ENCODE measurements around the gene RHEBL1. TPM values are rescaled to one million over a fixed set of nuclear protein-coding genes. Genes with fewer than 3 reads are reported as not detected.

Gene RHEBL1, protein sequence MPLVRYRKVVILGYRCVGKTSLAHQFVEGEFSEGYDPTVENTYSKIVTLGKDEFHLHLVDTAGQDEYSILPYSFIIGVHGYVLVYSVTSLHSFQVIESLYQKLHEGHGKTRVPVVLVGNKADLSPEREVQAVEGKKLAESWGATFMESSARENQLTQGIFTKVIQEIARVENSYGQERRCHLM
- total RNA-seq = 1.3 and 3.1 TPM in 2 replicates

DNA sequence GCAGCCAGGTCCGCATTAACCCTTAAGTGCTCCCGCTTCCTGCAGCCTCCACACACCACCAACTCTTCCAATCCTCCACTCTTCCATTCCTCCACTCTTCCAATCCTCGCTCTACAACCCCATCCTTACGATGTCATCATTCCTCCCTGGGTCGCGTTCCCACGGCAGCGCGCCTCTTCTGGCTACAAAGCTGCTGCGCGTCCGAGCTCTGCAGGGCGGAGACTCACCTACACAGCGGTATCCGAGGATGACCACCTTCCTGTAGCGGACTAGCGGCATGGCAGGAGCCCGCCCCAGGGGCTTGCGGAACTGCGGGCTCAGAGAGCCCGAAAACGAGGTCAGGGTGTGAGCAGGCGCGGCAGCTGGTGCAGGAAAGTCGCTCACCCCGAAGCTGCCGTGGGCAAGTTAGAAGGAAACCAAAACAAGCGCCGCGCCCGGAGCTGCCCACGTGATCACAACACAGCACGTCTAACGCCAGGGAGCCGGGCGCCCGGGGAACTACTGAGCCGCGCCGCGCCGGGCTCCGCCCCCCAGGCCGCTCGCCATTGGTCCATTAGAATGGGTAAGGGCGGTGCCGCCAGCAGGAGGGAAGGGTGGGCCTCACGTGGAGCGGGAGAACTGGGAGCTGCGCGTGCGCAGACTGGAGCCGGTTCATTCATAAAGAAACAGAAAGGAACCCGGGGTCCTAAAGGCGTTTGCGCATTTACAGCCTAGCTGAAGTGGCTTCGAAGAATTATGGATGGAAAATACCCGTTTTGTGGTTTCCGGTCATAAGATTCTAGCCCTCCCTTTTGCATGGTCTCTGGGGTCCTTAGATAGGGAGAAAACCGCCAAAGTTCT, at the start of gene RHEBL1:
Gene RHEBL1, minus strand, starts transcription at position 473 of the 840 bp plus-strand sequence. Its CDS starts 194 bp downstream, at position 279.

DNA sequence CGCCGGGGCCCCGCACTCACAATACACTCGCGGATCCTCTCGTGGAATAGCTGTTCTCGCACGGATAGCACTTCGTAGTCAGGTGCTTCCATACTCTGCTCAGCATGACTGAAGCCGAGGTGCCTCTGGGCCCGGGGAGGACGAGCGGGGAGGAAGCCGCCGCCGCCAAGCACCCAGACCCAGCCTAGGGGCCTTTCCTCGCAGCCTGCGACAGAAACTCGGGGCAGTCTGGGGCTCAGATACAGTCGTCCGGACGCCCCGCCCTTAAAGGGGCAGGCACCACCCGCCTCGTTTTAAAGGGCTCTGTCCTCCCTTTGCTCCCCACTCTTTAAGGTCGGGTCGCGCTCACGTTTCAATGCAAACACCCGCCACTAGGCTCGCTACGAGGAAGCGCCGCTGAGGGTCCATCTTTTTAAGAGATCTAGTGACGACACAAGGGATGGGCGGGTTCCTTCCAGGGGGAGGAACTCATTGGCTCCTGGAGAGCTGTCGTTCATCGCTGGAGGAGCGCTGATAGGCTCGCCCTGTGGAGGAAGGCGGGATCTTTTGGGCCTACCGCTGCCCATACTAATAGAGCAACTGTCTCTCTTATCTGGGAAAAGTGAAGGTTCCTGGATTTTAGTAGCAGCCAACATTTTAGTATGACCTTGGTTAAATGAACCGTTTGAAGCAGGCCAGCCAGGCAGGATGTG, 40.8 kb upstream of the RHEBL1 start, which contains the start of gene LMBR1L:
Gene LMBR1L, minus strand, starts transcription at position 384 of the 692 bp plus-strand sequence. Its CDS starts 292 bp downstream, at position 92.

DNA sequence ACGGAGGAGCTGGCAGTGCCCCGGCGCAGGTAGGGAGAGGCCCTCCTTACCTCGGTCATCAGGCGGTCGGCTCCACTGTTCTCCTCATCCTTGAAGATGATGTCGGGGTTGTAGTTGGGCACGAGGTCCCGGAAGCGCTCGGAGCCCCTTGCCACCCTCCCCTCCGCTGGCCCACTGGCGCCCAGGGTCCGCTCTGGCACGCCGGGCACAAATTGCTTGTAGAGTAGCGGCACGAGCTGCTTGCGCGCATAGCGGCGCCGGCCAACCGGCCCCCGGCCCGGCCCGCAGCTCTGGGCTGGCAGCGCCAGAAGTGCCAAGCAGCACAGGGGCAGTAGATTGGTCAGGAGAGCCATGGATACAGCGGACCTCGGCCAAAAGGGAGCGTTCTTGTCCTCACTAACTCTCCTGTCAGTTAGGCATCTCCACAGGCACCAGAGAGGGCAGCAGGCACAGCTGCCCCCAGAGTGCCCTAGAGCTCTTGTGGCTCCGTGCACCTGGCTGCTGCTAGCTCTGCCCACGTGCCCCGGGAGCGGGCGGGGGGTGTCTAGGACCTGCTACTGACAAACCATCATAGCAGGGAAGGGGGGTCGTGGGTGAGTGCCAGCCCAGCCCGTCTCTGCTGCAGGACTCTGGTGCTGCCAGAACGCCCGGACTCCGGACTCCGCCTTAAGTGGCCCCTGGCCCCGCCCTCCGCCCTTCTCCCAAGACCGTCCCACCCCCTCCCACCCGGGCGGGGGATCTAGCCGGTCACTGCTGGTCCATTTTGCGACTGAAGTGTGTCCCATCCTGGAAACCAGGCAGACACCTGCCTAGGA, 24.6 kb upstream of the RHEBL1 start, which contains the start of gene DHH:
Gene DHH, minus strand, starts transcription at position 642 of the 815 bp plus-strand sequence. Its CDS starts 289 bp downstream, at position 353.

DNA sequence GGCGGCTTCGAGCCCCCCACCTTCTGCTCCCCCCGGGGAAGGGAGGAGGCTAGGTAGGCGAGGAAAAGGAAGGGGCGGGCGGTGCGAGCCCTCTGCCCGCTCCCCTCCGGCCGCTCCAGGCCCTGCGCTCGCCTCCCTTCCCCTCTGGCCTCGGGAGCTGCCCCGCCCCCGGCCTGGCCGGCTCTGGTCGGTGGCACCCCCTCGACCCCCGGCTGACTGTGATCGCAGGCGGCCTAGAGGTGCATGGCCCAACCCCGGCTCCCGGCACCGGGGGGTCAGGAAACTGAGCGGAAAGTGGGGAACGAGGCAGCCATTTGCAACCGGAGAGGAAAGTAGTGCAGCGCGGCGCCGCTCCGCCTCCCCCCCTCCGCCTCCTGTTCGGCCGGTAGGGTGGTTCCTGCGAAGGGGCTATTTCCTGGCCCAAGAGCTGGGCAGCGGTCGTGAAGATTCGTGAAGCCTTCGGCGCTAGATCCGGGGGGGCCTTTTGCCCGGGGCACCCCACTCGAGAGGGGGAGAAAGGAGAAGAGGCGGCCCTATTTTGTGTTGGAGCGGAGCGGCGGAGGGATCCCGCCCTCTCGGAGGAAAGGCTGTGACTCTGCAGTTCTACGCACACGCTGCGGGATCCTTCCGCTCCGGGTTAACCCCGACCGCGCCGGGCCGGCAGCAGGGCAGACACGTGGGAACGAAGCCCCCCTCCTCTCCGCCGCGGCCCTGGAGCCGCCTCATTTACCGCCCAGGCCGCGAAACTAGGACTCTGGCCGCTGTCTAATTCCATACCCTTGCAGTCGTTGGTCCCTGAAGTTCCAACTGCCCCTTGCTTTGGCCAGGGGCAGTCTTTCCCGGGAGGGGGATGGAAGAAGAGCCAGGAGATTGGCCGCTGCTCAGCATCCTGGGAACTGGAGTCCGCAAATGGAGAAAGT, 9.3 kb downstream of the RHEBL1 start, which contains the start of gene KMT2D:
Gene KMT2D, minus strand, starts transcription at position 558 of the 920 bp plus-strand sequence. CDS start 5,470 bp downstream, outside the sequence.

DNA sequence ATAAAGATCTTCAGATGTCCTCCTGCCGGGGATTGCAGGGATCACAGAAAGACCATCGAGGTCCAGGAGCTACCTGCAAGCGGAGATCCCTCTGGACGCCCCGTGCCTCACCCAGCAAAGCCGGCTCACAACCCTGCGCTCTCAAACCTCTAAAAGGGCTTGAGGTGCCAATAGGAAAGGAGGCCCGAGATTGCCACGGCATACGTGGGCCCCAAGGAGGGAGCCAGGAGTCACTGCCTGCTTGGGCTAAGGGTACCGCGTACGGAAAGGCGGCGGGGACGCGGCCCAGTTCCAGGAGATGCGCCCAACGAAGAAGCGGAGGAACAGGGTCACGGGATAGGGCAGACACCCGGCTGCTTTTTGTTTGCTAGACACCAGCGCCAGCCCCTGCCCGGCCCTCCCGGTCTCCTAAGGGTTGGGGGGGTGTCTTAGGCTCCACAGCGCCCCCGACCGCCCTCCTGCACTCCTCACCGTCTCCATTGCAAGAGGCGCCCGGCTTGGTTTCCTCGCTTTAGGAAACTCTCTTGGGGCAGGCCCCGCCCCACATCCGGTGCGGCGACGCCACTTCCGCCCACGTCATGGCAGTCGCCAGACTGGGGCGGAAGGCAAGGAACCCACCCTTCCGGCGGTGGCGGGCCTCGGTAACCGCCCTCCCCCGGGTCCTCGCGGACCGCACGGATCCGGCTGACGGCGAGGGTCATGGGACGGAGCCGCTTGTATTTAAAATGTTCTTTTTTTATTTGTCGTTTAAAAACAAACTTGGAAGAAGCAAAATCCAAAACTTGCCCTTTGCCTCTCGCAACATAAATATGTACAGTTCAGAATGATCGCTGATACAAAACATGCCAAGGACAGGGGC, 51.3 kb downstream of the RHEBL1 start, which contains the start of gene PRKAG1:
Gene PRKAG1, minus strand, starts transcription at position 516 of the 859 bp plus-strand sequence. Its CDS starts 36 bp downstream, at position 480.

Other genes with a start within 250 kb of the RHEBL1 start
- 33.5 and 49.9 TPM in 2 replicates for gene DDX23, start 217.8 kb downstream of the RHEBL1 start, total RNA-seq
- 0.33 TPM in 1 of 2 replicates, not detected in the other for gene RND1, start 204.1 kb downstream of the RHEBL1 start, total RNA-seq
- 30.7 and 51.3 TPM in 2 replicates for gene FKBP11, start 144.5 kb downstream of the RHEBL1 start, total RNA-seq
- gene ARF3, start 112.5 kb downstream of the RHEBL1 start, total RNA-seq = 65.7 and 70.6 TPM in 2 replicates
- not detected in 2 replicates for gene WNT10B, start 98.2 kb downstream of the RHEBL1 start, total RNA-seq
- gene WNT1, start 91.7 kb downstream of the RHEBL1 start, total RNA-seq = not detected in 2 replicates
- 0.16 TPM in 1 of 2 replicates, not detected in the other for gene DDN, start 70.6 kb downstream of the RHEBL1 start, total RNA-seq
- 48.6 and 49.3 TPM in 2 replicates for gene PRKAG1, start 51.2 kb downstream of the RHEBL1 start, total RNA-seq
- gene KMT2D, start 9.2 kb downstream of the RHEBL1 start, total RNA-seq = 23.3 and 38.3 TPM in 2 replicates
- 0.13 TPM in 1 of 2 replicates, not detected in the other for gene DHH, start 24.8 kb upstream of the RHEBL1 start, total RNA-seq
- gene LMBR1L, start 40.9 kb upstream of the RHEBL1 start, total RNA-seq = 20.2 and 48.8 TPM in 2 replicates
- gene TUBA1B, start 61.4 kb upstream of the RHEBL1 start, total RNA-seq = 649 and 4,423 TPM in 2 replicates
- gene TUBA1A, start 119.1 kb upstream of the RHEBL1 start, total RNA-seq = 754 and 1,069 TPM in 2 replicates
- gene TUBA1C, start 195.1 kb upstream of the RHEBL1 start, total RNA-seq = 501 and 2,126 TPM in 2 replicates
- gene PRPH, start 225.2 kb upstream of the RHEBL1 start, total RNA-seq = 1.5 TPM in 1 of 2 replicates, not detected in the other